HG02870 (cell line): ENCODE data around the gene LRP5.
"Not testable (repeated sequence)": the region's sequence is repeated elsewhere in the genome, so short reads cannot be mapped to it uniquely, and the experiment has no call there.

Experiments used
- ATAC-seq: cut with Tn5 transposase; IDR thresholded peaks from one replicate; pipeline ENCODE4 v1.9.1; 2021; ENCODE audit warnings: mild to moderate bottlenecking, moderate library complexity; ENCODE audit not compliant: unreplicated experiment

The LRP5 gene

GRCh38 chr11:68414496-68415221 lies 102.3 kb downstream of the LRP5 start:
- ATAC-seq = no peak

- no peak for ATAC-seq
Observed at GRCh38 chr11:68416070-68416578, 103.7 kb downstream of the LRP5 start.

GRCh38 chr11:68418648-68419047 lies 106.3 kb downstream of the LRP5 start:
- no peak for ATAC-seq

GRCh38 chr11:68420171-68420570 lies 107.8 kb downstream of the LRP5 start:
- ATAC-seq = no peak

- ATAC-seq = no peak
Observed at GRCh38 chr11:68423481-68423880, 111.1 kb downstream of the LRP5 start.

GRCh38 chr11:68424101-68424632 lies 111.8 kb downstream of the LRP5 start:
- no peak for ATAC-seq

GRCh38 chr11:68424981-68425865 lies 112.8 kb downstream of the LRP5 start:
- ATAC-seq = no peak

- no peak for ATAC-seq
Observed at GRCh38 chr11:68425866-68426380, 113.5 kb downstream of the LRP5 start.

- ATAC-seq = no peak
Observed at GRCh38 chr11:68429661-68430060, 117.3 kb downstream of the LRP5 start.

GRCh38 chr11:68430384-68430783 lies 118.0 kb downstream of the LRP5 start:
- no peak for ATAC-seq

- no peak for ATAC-seq
Observed at GRCh38 chr11:68430801-68431200, 118.4 kb downstream of the LRP5 start.

- no peak for ATAC-seq
Observed at GRCh38 chr11:68431984-68432645, 119.7 kb downstream of the LRP5 start.

GRCh38 chr11:68432874-68433273 lies 120.5 kb downstream of the LRP5 start:
- ATAC-seq = no peak

GRCh38 chr11:68433541-68433940 lies 121.2 kb downstream of the LRP5 start:
- ATAC-seq = no peak

- not testable (repeated sequence) for ATAC-seq
Observed at GRCh38 chr11:68434159-68434558, 121.8 kb downstream of the LRP5 start.

GRCh38 chr11:68436162-68436888 lies 123.9 kb downstream of the LRP5 start:
- ATAC-seq = no peak

- no peak for ATAC-seq
Observed at GRCh38 chr11:68436985-68437926, 124.9 kb downstream of the LRP5 start.

- ATAC-seq = no peak
Observed at GRCh38 chr11:68437927-68438657, 125.7 kb downstream of the LRP5 start.
